Measurements from ENCODE around the gene PI4KB.

PI4KB gene

GRCh38 chr1:151346082-151346768 lies 19.0 kb upstream of the PI4KB start:
- no peak for DNase-seq

GRCh38 chr1:151344291-151344690 lies 17.1 kb upstream of the PI4KB start:
- DNase-seq = no peak

GRCh38 chr1:151343587-151343986 lies 16.4 kb upstream of the PI4KB start:
- DNase-seq = no peak

GRCh38 chr1:151342569-151342968 lies 15.4 kb upstream of the PI4KB start:
- no peak for DNase-seq

DNA sequence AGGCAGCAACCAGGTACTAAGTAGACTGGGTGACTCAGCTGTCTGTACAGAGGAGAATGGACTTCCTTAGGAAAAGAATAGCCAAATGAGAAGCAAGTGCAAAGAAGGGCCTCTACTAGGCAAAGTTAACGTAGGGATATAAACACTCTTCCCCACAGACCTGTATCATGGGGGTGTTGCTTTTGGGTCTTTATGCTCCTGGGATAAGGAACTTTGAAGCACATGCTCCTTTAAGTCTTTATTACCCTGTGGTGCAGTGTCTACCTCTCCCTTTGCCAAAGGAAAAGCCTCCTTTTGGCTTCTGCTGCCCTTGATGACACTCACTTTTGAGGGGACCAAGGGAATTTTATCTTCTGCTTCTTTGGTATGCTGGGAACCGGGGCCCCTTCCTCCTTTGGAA lies 14.8 kb upstream of the PI4KB start:
- no peak for DNase-seq

- DNase-seq = peak; percentile 74
Measured at GRCh38 chr1:151340870-151341754, 13.9 kb upstream of the PI4KB start.

- DNase-seq = no peak
Measured at GRCh38 chr1:151336556-151336955, 9.3 kb upstream of the PI4KB start.

- no peak for DNase-seq
Measured at GRCh38 chr1:151334822-151335221, 7.6 kb upstream of the PI4KB start.

DNA sequence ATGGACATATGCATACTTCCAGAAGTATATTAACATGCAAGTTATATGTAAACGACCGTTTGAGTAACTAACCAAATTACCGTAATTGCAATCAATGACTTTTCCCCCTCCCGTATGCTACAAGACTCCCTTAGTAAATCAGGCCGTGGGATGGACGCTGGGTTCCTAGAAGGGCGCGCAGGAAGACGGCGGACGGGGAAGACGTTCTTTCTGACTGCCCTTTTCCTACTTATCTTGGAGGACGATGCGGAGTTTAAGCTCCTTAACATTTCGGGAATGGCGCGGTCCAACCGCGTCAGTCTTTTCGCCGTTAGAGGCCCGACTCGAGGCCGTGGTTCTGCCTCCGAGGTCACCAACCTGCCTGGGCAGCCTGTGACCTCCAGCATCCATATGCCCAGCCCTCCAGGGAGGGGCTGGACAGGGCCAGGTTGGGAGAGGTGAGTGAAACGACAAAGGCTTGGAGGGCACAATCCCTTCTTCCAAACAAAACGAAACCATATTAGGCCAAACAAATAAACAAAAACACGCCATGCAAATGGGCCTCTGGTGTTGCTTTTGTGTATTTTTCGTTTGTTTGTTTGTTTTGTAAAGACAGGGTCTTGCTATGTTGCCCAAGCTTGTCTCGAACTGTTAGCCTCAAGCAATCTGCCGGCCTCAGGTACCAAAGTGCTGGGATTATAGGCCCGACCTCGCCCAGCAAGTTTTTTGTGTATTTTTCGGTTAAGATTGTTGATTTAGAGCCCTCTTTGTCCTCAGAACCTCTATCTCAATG lies 873 bp upstream of the PI4KB start:
- no peak for DNase-seq

- no peak for DNase-seq
Measured at GRCh38 chr1:151326619-151327222, 495 bp downstream of the PI4KB start.

DNA sequence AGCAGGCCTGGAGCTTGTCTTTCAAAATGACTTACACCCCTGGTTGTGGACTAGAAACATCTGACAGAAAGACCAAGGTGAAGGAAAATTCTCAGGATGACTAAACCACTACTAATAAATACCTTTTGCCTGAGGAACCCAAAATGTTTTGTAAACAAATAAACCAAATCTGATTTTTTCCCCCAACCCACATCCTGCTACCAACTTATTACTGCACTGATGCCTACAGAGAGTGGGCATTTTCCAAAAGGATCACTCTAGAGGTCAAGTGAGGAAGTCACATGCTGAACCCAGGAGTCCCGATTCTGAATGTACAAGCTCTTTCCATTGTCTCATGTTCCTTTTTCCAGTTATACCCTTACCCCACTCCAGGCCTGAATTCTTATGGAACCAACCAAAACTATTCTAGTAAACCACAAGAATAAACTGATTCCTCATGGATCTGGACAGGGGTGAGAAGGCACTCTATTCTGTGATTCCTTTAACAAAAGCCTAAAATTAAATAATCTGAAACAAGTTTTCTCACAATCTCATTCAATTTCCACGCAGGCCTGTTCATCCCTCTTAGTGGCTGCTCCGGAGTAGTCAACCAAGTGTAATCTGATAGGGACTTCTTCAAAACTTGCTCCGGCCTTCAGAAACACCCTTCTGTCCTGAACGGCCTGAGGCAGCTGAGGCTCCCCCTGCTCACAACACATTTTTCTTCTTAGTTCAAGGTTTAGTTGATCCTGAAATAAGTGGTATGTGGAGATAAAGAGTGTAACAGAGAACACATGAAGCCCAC lies 1.4 kb downstream of the PI4KB start:
- no peak for DNase-seq

DNA sequence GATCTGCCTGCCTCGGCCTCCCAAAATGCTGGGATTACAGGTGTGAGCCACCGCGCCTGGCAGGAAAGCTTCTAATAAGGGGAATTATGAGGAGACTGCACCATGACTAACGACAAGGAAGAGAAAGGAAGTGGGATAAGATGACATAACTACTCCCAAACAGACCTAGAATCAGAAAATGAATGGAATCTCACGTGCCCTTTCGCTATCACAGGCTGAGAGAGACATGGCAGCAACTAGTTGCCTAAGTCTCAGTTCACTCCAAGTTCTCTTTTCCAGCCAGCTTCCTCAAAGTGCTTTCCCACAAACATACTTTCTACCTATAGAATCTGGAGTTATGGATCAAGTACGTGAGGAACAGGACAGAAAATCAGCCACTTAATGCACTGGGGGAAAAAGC lies 2.0 kb downstream of the PI4KB start:
- DNase-seq = no peak

DNA sequence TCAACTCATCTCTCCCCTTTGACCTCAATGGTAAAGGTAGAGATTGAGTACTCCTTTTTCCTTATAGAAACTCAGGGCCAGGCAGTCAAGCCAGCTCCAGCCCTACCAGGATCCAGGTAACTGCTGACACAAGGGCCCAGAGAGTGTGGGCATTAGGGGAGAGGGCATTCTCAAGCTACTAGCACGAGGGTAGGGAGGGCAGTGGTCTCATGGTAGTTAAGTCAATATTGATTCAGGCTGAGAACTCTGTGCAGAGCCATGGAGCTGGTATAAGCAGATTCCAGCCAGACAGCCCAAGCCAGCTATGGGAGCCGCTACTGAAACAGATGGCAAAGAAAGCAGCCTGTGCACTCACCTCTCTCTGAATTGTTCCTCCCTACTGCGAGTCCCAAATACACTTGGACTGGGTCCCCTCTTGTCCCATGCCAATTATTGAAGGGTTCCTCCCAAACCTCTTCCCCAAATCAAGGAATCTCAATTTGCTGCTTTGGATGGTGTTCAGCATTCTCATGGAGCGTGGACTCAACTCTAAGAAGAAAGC lies 2.8 kb downstream of the PI4KB start:
- no peak for DNase-seq

DNA sequence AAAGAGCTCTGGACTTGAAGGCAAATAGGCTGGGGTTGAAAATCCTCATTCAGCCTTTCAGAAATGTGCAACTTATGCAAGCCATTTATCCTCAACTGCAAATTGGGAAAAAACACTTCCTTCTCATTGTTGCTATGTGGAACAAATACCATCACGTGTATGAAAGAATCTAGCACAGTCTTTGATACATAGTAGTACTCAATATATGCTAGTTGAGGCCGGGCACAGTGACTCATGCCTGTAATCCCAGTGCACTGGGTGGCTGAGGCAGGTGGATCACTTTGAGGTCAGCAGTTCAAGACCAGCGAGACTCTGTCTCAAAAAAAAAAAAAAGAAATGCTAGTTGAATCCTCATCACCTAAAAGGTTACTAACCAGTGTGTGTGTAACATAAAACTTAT lies 8.2 kb downstream of the PI4KB start:
- DNase-seq = no peak

- no peak for DNase-seq
Measured at GRCh38 chr1:151315565-151316235, 11.5 kb downstream of the PI4KB start.

DNA sequence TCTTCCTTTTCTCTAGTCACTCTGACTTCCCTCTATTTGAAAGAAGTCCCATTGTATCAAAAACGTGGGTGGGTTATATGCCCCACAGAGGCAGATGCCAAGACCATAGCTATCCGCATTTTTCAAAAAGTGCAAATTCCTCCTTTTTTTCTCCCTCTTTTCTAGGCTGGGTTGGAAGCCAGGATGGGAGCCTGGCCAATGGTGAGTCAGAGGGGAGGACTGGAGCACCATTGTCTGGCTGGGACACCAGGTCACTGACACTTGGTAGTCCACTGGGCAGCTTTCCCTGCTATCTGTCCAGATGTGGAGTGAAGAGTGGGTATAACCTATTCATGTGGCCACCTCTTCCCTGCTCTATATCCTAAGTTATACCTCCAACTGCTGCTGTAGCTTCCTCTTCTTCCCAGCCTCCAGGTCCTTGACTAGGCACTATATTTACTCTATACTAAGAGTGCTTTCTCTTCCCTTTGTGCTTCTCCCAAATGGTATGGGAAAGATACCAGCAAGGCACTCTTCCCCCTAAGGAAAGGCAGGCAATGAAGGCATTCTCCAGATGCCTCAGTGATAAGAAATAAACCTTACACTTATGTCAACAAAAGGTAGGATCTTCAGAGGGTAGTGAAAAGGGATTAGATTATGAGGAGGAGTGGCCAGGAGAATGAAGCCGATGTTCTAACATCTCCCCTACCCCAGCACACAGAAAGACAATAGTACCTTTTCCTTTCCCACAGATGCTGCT lies 12.9 kb downstream of the PI4KB start:
- DNase-seq = no peak

GRCh38 chr1:151313501-151313900 lies 13.7 kb downstream of the PI4KB start:
- no peak for DNase-seq

- DNase-seq = no peak
Measured at GRCh38 chr1:151312826-151313225, 14.4 kb downstream of the PI4KB start.

DNA sequence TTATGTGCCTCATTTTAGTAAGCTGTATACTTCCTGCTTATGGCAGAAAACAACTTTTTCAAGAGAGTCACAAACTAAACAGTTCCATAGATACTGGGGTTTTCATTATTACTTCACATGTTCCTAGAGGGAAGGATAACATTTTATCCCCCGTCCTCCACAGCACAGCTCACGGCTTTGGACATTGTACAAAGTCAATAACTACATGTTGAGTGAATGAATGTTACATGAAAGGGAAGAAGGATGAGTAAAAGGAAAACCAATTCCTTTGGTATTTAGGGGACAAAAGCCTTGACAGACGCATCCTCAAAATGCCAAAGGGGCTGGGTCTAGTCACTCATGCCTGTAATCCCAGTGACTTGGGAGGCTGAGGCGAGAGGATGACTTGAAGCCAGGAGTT lies 14.8 kb downstream of the PI4KB start:
- no peak for DNase-seq

DNA sequence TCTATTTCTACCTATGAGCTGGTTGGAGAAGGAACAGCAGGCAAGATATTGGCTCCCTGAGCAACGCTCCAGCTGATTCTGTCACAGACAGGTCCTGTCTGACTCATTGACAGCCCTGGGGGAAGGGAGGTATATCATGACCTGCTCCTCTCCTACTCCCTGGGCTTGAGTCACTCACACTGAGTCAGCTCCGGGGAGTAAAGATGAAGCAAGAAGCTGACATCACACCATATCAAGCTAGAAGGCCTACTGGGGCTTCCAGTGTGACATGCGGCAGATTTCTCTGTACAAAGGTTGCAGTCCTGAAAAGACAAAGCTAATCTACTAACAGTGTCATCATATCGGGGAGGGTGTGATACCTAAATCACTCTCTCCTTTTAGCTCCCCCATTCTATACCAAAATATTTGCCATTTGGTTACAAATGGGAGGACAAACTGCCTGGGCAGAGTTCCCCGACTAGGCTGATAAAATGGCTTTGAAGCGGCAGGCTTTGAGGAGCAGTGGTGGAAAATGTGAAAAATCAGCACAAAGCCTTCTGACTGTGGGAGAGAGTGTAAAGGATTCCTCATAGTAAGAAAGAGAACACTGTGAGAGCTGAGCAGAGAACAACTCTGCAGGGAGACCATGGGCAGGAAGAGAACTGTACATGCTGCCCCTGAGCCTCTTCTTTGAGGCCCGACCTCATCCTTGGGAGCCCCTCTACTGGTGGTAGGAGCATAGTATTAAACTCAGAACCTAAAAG lies 15.5 kb downstream of the PI4KB start:
- DNase-seq = no peak
